DMS153 treated with DMSO at 0.1 percent for 48 hours (cell line): ENCODE measurements around the gene PRR15L.
"Not testable (repeated sequence)": the region's sequence is repeated elsewhere in the genome, so short reads cannot be mapped to it uniquely, and the experiment has no call there.

Experiments used
- DNase-seq: peaks from one replicate; lab custom pipeline; 2025; ENCODE audit not compliant: unreplicated experiment; lab: John Stamatoyannopoulos, UW

The PRR15L gene

GRCh38 chr17:47941246-47942095 lies 16.2 kb downstream of the PRR15L start, which contains the start of gene PNPO:
Gene PNPO (plus strand): TSS chr17:47941571. CDS start chr17:47941676, 105 bp downstream.
- peak; percentile 97 for DNase-seq

DNA sequence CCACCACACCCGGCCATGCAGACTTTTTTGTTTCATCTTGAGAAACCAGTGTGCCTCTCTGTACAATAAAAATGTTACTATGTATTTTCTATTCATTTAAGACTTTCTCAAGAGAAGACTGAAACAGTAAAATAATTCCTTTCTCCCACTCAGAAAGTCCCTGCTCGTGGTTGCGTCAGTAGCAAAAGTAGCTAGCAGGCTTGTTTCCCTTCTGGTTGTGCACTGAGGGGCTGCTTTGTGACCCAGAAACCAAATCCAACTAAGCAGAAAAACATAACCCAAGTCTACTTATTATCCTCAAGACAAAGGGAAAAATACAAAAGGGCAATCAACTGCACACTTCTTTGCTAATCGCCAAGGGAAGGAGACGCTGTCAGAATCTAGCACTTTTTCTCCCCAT lies 19.7 kb downstream of the PRR15L start:
- DNase-seq, result no peak

GRCh38 chr17:47935961-47936360 lies 21.7 kb downstream of the PRR15L start:
- no peak for DNase-seq

- DNase-seq, result not testable (repeated sequence)
Measured at GRCh38 chr17:47935468-47935867, 22.2 kb downstream of the PRR15L start.

GRCh38 chr17:47934856-47935255 lies 22.8 kb downstream of the PRR15L start:
- no peak for DNase-seq

DNA sequence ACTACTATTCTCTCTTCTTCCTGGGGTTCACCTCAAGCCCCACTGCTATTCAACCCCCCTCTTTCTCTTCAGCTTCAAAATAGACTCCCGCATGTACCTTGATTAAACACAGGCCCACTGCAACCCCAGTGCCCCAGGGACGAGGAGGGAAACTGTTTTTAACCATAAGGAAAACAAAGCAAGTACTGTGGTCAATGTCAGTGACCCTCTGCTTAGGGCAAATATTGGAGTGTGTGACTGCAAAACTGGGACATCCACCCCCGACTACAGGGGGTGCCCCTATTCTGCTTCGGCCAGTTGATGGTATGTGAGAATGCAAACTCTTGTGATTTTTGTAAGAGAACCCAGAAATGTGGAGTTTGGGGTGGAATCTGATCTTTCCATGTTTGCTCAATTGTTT lies 25.8 kb downstream of the PRR15L start:
- no peak for DNase-seq

DNA sequence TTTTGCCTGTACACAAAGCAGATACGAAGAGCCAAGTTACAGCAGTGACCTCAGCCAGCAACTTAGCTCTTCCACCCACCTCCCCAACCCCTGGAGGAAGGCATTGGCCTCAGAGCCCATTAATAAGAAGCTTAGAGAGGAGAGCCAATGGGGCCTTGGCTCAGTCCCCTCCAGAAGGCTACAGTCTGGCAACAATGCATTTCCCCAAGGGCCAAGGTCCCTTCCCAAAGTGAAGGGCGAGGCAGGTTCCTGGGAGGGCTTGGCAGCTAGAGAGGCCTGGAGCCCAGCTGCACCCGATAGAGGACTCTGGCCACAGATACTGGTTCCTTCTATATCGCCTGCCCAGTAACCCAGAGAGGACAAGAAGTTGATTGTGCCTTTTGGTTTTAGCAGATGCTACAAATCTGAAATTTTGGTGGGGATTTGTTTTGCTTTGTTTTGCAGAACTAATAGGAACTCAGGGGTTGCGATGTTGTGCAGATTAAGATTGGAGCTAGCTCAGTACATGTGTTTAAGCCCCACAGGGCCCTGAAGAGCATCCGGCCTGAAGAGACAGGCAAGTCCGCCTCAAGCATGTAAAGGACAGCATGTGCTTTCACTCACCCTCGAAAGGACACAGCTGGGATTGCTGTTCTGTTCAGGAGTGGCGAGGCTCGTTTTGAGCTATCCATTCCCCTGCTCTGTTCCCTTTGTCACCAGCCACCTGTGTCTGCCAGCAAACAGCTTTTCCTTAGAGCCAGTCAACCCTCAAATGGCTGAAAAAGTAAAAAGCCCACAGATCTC lies 28.3 kb downstream of the PRR15L start:
- no peak for DNase-seq

- no peak for DNase-seq
Measured at GRCh38 chr17:47928415-47928814, 29.3 kb downstream of the PRR15L start.

DNA sequence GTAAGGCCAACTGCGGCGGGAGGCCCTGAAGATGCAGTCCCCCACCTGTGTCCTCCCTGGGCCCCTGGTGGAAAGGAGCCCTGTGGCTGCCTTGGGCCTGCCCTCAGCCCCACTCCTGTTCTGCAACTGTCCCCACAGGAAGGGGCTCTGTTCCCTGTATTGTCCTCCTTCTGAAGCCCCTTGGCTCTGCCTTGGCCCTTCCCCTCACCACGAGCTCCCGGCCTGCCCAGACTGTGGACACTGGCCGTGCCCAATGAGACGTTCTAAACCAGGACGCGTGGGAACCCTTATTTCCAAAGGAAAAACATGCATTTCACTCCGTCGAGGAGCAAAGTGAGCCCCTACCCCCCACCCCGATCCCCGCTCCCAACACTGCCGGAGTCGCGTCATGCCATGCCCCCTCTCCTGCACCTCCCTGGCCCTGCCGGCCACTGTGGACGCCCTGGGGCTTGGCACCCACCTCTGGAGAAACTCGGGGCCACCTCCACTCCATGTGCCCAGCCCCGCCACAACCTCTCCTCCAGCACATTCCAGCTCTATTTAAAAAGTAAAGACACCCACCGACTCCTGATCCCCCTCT lies 29.8 kb downstream of the PRR15L start:
- DNase-seq, result no peak

GRCh38 chr17:47925678-47925988 lies 32.0 kb downstream of the PRR15L start:
- no peak for DNase-seq

GRCh38 chr17:47924785-47925677 lies 32.7 kb downstream of the PRR15L start:
- DNase-seq, result no peak

DNA sequence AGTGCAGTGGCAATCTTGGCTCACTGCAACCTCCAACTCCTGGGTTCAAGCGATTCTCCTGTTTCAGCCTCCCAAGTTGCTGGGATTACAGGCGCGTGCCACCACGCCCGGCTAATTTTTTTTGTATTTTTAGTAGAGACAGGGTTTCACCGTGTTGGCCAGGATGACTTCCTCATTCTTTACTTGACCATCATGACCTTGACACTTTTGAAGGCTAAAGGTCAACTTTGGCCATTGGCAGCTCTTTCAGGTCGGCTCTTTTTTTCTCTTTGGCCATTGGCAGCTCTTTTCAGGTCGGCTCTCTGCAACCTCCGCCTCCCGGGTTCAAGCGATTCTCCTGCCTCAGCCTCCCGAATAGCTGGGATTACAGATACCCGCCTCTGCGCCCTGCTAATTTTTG lies 37.8 kb downstream of the PRR15L start:
- DNase-seq, result not testable (repeated sequence)

DNA sequence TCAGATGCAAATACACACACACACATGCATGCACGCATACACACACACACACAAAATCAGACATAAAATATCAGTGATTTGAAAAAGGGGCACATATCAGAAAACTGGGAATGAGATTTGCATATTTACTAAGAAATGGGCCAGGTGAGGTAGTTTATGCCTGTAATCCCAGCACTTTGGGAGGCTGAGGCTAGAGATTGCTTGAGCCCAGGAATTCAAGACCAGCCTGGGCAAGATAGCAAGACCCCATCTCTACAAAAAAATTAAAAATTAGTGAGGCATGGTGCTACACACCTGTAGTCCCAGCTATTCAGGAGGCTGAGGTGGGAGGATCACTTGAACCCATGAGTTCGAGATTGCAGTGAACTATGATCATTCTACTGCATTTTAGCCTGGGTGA lies 38.7 kb downstream of the PRR15L start:
- DNase-seq, result no peak

GRCh38 chr17:47918006-47918405 lies 39.7 kb downstream of the PRR15L start:
- no peak for DNase-seq

DNA sequence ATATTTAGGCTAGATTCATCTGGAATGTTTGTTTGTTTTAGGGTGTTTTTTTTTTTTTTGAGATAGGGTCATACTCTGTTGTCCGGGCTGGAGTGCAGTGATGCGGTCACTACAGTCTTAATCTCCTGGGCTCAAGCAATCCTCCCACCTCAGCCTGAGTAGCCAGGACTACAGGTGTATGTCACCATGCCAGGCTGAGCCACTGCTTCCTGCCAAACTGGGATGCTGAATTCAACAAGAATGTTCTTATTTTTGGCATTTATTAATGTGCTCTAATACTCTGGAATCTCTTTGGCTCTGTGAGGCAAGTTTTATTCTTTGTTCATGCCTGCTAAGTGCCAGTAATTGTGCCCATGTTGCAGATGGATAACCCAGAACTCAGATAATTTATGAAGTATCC lies 40.1 kb downstream of the PRR15L start:
- no peak for DNase-seq

GRCh38 chr17:47916489-47917208 lies 41.0 kb downstream of the PRR15L start:
- no peak for DNase-seq

DNA sequence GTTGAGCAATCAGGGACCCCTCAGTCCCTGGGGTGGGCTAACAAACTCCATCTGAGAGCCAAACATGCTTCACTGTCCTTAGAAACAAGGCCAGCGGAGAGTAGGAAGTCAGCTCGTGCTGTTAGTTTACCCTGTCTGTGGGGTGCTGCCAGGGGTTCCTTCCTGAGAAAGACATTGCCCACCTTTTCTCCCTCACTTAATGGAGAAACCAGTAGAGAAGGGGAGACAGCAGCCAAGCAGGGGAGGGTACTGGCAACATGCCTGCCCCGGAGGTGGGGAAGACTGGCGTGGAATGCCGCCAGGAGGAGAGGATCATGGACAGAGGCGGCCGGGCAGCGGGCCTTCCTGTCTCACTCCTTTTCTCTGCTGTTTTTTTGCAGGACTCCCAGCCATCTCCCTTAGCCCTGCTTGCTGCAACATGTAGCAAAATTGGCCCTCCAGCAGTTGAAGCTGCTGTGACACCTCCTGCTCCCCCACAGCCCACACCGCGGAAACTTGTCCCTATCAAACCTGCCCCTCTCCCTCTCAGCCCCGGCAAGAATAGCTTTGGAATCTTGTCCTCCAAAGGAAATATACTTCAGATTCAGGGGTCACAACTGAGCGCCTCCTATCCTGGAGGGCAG lies 41.8 kb downstream of the PRR15L start:
- no peak for DNase-seq

DNA sequence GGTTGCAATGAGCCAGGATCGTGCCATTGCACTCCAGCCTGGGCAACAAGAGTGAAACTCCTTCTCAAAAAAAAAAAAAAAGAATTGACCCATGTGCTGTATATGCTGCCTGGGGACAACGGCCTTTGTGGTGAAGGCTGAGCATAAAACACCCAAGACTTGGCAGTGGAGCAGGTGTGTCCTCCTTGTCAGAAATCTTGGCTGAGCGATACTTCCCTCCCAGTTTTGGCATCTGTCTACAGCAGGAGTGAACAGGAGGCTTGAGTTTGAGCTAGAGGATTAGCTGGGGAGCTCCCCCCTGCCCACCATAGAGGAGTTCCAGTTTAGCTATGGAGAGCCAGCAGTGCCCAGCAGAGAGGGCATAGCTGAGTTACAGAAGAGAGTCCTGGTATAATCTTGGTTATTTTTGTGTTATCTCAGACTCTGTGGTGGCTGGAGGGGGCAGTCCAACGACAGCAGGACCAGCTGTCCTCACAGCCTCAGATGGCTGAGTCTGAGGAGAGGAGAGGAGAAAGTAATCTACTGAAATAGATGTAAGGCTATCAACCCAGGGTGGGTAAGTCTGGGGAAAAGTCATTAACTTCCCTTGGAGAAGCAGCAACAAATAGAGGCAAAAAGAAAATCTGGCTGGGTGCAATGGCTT lies 43.3 kb downstream of the PRR15L start:
- DNase-seq, result no peak

DNA sequence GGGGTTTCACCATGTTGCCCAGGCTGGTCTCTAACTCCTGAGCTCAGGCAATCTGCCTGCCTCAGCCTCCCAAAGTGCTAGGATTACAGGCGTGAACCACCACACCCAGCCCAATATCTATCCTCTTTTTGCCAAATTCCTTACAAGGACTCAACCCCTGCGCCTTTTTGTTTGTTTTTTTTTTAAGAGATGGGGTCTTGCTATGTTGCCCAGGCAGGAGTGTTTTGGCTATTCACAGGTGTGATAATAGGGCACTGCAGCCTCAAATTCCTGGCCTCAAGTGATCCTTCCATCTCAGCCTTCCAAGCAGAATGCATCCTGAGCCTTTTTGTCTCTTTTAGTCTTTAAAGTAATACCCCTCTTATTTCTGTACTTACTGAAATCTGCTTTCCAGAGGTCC lies 44.6 kb downstream of the PRR15L start:
- DNase-seq, result no peak
